KMS-11 (cell line): ENCODE data around the gene NXPE3.

Experiments
- H2AFZ ChIP-seq: fragments of 200-600 bp; sonication (generic); 2 replicates; pipeline ENCODE4 v1.6.1; 2016; ENCODE audit warnings: antibody characterized with exemption, mixed run types, low read depth
- H3K27ac ChIP-seq: fragments of 200-600 bp; sonication (generic); 2 replicates; pipeline ENCODE4 v1.6.1; 2016; ENCODE audit warnings: mild to moderate bottlenecking, mixed run types
- H3K27me3 ChIP-seq: fragments of 200-600 bp; sonication (generic); 2 replicates; pipeline ENCODE4 v1.6.1; 2017; ENCODE audit warnings: mild to moderate bottlenecking, low read depth, mixed run types, moderate library complexity; ENCODE audit not compliant: insufficient read depth
- H3K36me3 ChIP-seq: fragments of 200-600 bp; sonication (generic); 2 replicates; pipeline ENCODE4 v1.6.1; 2017; ENCODE audit warnings: mild to moderate bottlenecking, mixed run types; ENCODE audit not compliant: insufficient read depth
- H3K4me1 ChIP-seq: fragments of 200-600 bp; sonication (generic); 2 replicates; pipeline ENCODE4 v1.6.1; 2016; ENCODE audit warnings: mild to moderate bottlenecking, low read depth, mixed run types; ENCODE audit not compliant: poor library complexity, severe bottlenecking
- H3K4me2 ChIP-seq: fragments of 200-600 bp; sonication (generic); 2 replicates; pipeline ENCODE4 v1.7.0; 2016; ENCODE audit warnings: mild to moderate bottlenecking, mixed run types
- H3K4me3 ChIP-seq: fragments of 200-600 bp; sonication (generic); IDR thresholded peaks from 2 replicates; pipeline ENCODE4 v1.6.1; 2017; ENCODE audit warnings: low read depth, low read length, mixed read lengths; ENCODE audit not compliant: insufficient read depth
- H3K79me2 ChIP-seq: fragments of 200-600 bp; sonication (generic); 2 replicates; pipeline ENCODE4 v1.6.1; 2016; ENCODE audit warnings: low read depth, mixed run types; ENCODE audit not compliant: insufficient read depth
- H3K9ac ChIP-seq: fragments of 200-600 bp; sonication (generic); 2 replicates; pipeline ENCODE4 v1.6.1; 2016; ENCODE audit warnings: mild to moderate bottlenecking, mixed run types
- H4K20me1 ChIP-seq: fragments of 200-600 bp; sonication (generic); 2 replicates; pipeline ENCODE4 v1.6.1; 2016; ENCODE audit warnings: mild to moderate bottlenecking, mixed run types; ENCODE audit not compliant: insufficient read depth
- TF ChIP-seq, protein P1 (sequence below): fragments of 200-600 bp; sonication (generic); conservative IDR thresholded peaks from 2 replicates; pipeline ENCODE4 v1.6.1; 2017; ENCODE audit warnings: low read depth, mild to moderate bottlenecking, antibody characterized with exemption, low read length, moderate library complexity, mixed read lengths

Gene NXPE3

DNA sequence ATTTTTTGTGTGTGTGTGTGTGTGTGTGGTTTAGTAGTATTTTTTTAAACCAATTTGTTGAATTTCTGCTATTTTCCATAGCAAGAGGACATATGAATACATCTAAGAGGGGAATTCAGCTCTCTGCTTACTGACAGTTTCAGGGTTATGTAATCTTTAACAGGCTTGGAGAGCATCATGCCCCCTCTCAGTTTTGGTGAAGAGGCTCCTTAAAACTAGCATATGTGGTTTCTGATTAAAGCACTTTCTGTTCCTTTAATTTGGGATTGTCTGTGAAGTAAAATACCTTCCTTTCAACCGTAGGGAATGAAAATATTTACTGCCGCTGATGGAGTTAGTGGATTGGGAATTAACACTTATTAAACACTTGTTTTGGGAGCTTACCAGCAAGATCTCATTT, 50.9 kb downstream of the NXPE3 start:
- H3K4me2 ChIP-seq, result peak overlapping the region; percentile 92
- H3K36me3 ChIP-seq, result no peaks in the 10 kb centered on the region
- no peaks in the 10 kb centered on the region for H3K79me2 ChIP-seq
- peak overlapping the region; percentile 34; the same call in 1 of the 2 replicates for H3K27ac ChIP-seq
- H3K27me3 ChIP-seq, result no peaks in the 10 kb centered on the region
- TF ChIP-seq, protein P1, sequence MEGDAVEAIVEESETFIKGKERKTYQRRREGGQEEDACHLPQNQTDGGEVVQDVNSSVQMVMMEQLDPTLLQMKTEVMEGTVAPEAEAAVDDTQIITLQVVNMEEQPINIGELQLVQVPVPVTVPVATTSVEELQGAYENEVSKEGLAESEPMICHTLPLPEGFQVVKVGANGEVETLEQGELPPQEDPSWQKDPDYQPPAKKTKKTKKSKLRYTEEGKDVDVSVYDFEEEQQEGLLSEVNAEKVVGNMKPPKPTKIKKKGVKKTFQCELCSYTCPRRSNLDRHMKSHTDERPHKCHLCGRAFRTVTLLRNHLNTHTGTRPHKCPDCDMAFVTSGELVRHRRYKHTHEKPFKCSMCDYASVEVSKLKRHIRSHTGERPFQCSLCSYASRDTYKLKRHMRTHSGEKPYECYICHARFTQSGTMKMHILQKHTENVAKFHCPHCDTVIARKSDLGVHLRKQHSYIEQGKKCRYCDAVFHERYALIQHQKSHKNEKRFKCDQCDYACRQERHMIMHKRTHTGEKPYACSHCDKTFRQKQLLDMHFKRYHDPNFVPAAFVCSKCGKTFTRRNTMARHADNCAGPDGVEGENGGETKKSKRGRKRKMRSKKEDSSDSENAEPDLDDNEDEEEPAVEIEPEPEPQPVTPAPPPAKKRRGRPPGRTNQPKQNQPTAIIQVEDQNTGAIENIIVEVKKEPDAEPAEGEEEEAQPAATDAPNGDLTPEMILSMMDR, result no peak
- peaks cover 73% of the 10 kb centered on the region for H3K4me1 ChIP-seq
- H2AFZ ChIP-seq, result no peak overlapping the region
- no peaks in the 10 kb centered on the region for H4K20me1 ChIP-seq
- no peak overlapping the region for H3K9ac ChIP-seq
- H3K4me3 ChIP-seq, result no peak overlapping the region

DNA sequence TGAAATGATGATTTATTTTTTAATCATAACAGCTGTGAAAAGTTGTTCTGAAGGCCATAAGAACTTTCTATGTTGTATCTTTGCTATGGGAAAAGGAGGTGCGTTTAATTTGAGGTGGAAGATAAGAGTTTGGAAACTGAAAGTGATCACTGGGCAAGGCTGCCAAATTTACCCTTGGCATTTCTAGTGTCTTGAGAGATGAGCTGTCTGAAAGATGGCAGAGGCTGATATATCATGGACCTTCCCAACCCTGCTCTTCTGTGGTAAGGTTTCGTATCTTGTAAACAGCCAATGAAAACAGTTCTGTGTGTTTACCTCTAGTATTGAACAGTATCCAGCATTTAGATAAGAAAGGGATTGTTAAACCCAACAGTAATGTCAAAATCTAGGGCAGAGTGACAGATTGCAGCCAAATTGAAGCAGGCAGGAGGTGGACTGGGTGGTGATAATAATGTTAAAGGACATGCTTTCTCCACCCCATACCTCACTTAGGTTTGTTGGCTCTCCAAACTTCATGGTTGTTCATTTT, 54.5 kb downstream of the NXPE3 start:
- H2AFZ ChIP-seq, result no peak overlapping the region
- no peak overlapping the region for H3K27ac ChIP-seq
- H4K20me1 ChIP-seq, result no peaks in the 10 kb centered on the region
- peak overlapping the region; percentile 45; the same call in 1 of the 2 replicates for H3K4me2 ChIP-seq
- H3K9ac ChIP-seq, result no peak overlapping the region
- no peak overlapping the region for H3K4me3 ChIP-seq
- H3K27me3 ChIP-seq, result no peaks in the 10 kb centered on the region
- TF ChIP-seq, protein P1, result no peak
- no peaks in the 10 kb centered on the region for H3K79me2 ChIP-seq
- no peaks in the 10 kb centered on the region for H3K36me3 ChIP-seq
- peaks cover 43% of the 10 kb centered on the region for H3K4me1 ChIP-seq

DNA sequence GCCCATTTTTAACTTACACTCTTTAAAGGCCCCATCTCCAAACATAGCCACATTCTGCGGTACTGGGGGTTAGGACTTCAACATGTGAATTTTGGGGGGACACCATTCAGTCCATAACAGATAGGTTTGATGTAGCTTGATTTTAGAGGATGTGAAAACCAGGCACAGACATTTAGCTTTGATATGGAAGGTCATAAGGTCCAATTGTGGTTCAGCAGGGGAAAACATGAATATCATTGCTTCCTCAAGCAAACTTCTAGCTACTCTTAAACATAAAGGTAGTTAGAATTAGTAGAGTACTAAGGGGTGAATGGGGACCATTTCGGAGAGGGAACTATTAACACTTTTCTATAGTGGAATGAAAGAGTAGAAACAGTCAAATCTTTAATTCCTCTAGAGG, 56.7 kb downstream of the NXPE3 start:
- Histone ChIP-seq H4K20me1 (no peaks in the 10 kb centered on the region), H3K4me1 (peaks cover 22% of the 10 kb centered on the region), H3K4me2 (no peak overlapping the region), H3K79me2 (no peaks in the 10 kb centered on the region), H3K9ac (no peak overlapping the region), H3K27ac (no peak overlapping the region), H3K36me3 (no peaks in the 10 kb centered on the region), H3K4me3 (no peak overlapping the region), H2AFZ (no peak overlapping the region), H3K27me3 (no peaks in the 10 kb centered on the region)
- TF ChIP-seq, protein P1, result no peak

DNA sequence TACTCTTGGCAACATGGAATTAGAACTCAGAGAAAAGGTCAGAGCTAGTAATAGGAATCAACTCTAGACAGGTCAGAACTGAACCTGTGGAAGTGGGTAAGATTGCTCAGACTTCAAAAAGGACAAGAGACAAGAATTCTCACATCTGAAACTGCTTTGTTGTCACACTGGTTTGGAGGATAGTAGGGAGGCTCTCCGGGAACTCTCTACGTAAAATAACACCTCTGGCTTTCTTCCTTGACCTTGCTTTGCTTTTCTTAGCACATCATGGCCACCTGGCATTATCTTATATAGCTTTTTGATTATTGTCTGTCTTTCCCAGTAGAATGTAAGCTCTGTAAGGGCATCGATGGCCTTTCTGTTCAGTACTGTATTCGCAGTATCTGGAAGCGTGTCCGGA, 57.1 kb downstream of the NXPE3 start:
- no peaks in the 10 kb centered on the region for H3K27me3 ChIP-seq
- no peak overlapping the region for H3K27ac ChIP-seq
- H2AFZ ChIP-seq, result no peak overlapping the region
- H3K4me1 ChIP-seq, result peaks cover 17% of the 10 kb centered on the region
- no peaks in the 10 kb centered on the region for H4K20me1 ChIP-seq
- H3K4me3 ChIP-seq, result no peak overlapping the region
- H3K4me2 ChIP-seq, result no peak overlapping the region
- H3K36me3 ChIP-seq, result no peaks in the 10 kb centered on the region
- H3K79me2 ChIP-seq, result no peaks in the 10 kb centered on the region
- TF ChIP-seq, protein P1, result no peak
- no peak overlapping the region for H3K9ac ChIP-seq
